Spleen (tissue), 7 donors: ENCODE results near the gene TET2.

Experiments used
- POLR2A ChIP-seq, 3 donors: fragments of 450-650 bp; IDR thresholded peaks; one replicate each; pipeline ENCODE4 v1.5.1; 2017; ENCODE audit warnings: antibody characterized with exemption in 3 of 3, mild to moderate bottlenecking in 1 of 3
- TF ChIP-seq, protein P1 (sequence below), 11 experiments: fragments of 200-600 bp in 7 of 11; fragments of 450-650 bp in 4 of 11; sonication (generic) in 4 of 11; IDR thresholded peaks in 8 of 11; conservative IDR thresholded peaks in 3 of 11; 1 replicate in 7 of 11; 2 replicates in 4 of 11; pipeline versions ENCODE4 v1.4.0 to v1.8.0; 2016 to 2021; ENCODE audit warnings: antibody characterized with exemption in 11 of 11, inconsistent platforms in 4 of 11, mild to moderate bottlenecking in 1 of 11
- donor health status: DM: no; HTN: no; CAD: no; lungs with moderate emphysema.
- donor health status: DM: no; HTN: no; CAD: no.
- donor health status: DM: no; HTN: no; CAD: no.

DNA sequence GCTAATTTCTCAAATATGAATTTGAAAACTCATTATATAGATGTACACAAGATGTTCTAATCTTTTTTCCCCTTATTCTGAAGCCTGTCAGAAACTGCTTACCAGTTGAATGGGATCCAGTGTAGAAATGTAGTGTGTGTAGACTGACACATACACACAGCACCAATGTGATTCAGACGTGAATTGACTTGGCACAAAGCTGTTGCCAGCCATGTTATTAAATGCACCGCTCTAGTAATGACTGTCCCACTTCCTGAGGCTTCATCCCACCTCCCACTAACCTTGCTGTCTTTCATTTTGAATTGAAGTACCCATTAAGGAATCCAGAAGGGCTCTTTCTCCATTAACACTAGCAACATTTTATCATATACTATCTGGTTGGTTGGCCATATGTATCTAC, 180.5 kb downstream of the TET2 start:
- TF ChIP-seq, protein P1, sequence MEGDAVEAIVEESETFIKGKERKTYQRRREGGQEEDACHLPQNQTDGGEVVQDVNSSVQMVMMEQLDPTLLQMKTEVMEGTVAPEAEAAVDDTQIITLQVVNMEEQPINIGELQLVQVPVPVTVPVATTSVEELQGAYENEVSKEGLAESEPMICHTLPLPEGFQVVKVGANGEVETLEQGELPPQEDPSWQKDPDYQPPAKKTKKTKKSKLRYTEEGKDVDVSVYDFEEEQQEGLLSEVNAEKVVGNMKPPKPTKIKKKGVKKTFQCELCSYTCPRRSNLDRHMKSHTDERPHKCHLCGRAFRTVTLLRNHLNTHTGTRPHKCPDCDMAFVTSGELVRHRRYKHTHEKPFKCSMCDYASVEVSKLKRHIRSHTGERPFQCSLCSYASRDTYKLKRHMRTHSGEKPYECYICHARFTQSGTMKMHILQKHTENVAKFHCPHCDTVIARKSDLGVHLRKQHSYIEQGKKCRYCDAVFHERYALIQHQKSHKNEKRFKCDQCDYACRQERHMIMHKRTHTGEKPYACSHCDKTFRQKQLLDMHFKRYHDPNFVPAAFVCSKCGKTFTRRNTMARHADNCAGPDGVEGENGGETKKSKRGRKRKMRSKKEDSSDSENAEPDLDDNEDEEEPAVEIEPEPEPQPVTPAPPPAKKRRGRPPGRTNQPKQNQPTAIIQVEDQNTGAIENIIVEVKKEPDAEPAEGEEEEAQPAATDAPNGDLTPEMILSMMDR (IDR thresholded peaks at IDR 0.05 in 8 of 11, conservative IDR thresholded peaks at IDR 0.05 in 3 of 11): no peak
- TF ChIP-seq POLR2A (IDR thresholded peaks at IDR 0.05): no peak
